NCI-H2171 treated with DMSO at 0.1 percent for 48 hours (cell line): ENCODE data around the gene EIF2D.
"Not testable (repeated sequence)": the region's sequence is repeated elsewhere in the genome, so short reads cannot be mapped to it uniquely, and the experiment has no call there.

Source experiments
- DNase-seq: peaks from one replicate; lab custom pipeline; 2025; lab: John Stamatoyannopoulos, UW

EIF2D gene

DNA sequence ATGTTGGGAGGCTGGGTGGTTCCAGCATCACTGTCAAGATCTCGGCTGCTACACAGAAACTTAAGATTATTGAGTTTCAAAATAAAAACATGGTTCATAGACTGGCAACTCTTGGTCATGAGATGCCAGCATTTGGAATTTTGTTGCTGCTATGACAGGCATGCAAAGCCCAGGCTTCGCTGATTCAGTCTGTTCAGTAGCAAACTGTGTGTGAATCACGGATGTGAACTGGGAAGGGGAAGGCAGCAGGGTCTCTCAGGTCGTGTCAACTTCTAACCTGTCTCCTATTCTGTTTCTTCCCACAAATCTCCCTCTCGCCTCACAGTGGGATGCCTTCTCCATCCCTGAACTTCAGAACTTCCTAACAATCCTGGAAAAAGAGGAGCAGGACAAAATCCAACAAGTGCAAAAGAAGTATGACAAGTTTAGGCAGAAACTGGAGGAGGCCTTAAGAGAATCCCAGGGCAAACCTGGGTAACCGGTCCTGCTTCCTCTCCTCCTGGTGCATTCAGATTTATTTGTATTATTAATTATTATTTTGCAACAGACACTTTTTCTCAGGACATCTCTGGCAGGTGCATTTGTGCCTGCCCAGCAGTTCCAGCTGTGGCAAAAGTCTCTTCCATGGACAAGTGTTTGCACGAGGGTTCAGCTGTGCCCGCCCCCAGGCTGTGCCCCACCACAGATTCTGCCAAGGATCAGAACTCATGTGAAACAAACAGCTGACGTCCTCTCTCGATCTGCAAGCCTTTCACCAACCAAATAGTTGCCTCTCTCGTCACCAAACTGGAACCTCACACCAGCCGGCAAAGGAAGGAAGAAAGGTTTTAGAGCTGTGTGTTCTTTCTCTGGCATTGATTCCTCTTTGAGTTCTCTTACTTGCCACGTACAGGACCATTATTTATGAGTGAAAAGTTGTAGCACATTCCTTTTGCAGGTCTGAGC, 25.5 kb downstream of the EIF2D start:
- DNase-seq: no peak

DNA sequence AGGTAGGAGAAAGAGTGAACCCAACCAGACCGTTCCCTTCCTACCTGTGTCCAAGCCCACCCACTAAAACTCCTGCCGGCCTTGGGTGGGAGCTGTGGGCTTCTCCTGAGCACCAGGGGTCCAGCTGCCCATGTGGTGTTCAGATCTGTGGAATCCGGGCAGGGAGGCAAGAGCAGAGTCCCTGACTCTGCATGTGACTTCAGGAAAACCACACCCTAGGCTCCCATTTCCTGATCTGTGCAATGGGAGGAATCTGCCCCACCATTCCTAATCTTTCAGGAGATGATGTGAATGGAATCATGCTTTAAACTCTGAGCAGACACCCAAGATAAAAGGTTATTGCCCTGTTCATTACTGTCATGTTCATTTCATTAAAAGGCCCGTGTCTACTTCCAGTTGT, 27.6 kb downstream of the EIF2D start:
- DNase-seq: no peak

DNA sequence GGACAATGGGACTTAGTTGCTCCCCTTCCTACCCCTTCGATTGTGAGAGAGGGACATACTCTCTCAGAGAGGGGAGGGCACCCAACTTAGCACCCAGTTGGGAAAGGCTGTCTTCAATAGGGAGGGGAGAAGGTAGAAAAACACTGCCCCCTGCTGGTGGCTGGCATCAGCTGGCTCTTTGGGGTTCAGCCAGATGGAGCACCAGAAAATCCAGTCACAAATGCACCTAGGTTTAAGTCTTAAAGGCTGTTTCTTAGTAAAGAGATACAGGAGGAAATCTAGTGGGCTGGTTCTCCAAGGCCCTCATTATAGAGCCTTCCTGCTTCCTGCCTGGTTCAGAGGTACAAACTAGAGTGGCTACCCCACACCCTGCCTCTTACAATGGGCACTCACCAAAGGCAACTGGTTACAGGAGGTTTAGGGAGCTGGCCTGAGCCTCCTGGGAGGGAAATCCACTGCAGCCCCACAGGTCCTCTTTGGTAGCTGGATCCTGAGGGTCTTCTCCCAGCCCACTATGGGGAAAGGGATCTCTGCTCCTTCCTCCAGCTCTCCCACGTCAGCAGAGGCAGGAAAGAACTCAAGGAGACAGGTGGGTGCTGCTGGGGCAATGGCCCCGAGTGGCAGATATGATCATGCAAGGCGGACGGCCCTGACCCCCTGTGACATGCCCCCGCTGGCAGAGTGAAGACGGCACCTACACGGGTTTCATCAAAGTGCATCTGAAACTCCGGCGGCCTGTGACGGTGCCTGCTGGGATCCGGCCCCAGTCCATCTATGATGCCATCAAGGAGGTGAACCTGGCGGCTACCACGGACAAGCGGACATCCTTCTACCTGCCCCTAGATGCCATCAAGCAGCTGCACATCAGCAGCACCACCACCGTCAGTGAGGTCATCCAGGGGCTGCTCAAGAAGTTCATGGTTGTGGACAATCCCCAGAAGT, 28.3 kb downstream of the EIF2D start:
- DNase-seq: peak; percentile 54

GRCh38 chr1:206582971-206583706, 29.1 kb downstream of the EIF2D start:
- no peak for DNase-seq

DNA sequence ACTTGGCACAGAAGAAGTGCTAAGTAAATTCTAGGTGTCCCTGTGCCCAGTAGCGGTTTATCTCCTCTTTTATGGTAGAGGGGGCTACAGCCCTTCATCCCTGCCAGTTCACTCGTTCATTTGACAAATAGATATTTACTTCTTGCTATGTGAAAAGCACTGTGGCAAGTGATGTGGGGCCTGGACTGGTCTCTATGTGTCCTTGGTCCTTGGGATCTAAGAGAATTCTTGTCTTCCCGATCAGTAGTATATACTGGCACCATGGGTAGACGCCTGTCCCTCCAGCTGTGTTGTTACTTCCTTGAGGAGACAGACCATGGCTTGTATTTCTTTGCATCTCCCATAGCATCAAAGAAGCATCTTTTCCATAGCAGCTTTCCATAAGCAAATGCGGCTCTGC, 29.7 kb downstream of the EIF2D start:
- no peak for DNase-seq

DNA sequence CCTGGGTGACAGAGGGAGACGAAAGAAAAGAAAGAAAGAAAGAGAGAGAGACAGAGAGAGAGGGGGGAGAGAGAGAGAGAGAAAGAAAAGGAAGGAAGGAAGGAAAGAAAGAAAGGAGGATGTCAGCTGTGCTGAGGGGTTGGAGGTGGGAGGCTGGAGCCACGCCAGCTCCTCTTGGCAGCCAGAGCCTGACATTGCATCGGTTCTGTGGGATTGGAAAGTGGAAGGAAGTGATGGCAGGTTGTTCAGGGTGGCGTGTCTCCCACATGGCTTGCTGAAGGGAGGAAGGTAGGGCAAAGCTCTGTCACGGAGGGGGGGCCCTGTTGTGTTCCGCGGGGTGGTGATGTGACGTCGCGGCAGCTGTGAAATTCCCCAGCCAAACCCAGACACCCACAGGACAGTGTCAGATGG, 30.7 kb downstream of the EIF2D start:
- no peak for DNase-seq

DNA sequence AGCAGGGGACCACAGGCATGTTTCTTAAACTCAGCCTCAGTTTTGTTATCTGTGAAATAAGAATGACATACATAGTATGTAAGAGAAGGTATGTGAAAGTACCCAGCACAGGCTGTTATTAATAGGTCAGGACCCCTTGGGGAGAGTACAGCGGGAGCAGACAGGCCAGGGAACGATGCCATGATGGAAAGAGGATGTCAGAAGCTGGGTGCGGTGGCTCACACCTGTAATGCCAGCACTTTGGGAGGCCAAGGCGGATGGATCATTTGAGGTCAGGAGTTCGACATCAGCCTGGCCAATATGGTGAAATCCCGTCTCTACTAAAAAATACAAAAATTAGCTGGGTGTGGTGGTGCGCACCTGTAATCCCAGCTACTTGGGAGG, 31.2 kb downstream of the EIF2D start:
- DNase-seq: not testable (repeated sequence)

- DNase-seq: no peak
Measured at GRCh38 chr1:206580438-206581113, 31.7 kb downstream of the EIF2D start.

DNA sequence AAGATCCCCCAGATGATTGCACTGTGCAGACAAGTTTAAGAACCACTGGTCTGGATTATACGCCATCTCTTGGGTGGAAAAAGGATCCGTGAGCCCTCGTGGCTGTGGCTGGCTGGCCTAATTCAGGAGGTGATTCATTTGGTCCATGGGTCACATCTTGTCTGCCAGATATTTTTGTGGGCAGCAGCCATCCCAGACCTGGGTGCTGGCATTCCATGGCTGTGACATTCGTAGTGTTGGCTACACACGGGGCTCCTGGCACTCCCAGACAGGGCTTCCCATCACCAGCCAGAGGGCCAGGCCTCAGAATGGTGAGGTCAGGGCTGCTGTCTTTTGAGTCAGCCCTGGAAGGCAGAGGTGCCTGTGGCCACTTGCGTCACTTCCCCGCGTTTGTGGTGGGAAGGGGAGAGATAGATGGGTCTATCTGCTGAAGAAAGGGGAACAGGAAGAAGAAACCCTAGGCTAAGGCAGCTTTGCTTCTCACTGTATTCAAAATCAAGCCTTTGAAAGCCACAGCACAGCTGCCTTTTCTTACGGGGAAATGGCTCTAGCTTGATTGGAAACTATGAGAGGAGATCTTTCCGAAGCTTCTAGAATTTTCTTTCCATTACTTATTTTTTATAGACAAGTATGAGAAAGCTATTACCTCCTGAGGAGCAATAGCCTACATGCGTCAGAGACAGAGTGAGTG, 32.4 kb downstream of the EIF2D start:
- DNase-seq: no peak

DNA sequence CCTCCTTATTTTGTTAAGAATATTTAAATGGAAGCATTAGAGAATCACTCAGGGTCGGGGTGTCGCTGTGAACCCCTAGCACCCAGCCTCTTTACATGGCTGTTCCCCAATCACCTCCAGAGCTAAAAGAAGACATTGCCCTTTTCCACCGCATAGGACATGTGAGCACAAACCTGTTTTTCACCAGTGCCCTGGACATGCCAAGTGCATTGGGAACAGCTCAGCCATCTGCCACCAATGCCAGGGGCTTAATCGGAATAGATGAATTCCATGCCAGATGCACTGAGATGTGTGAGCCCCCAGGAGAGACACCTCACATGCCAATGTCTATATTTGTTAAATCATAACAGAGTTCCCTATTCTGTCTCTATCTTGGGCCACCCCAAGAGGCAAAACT, 33.3 kb downstream of the EIF2D start:
- peak; percentile 20 for DNase-seq

DNA sequence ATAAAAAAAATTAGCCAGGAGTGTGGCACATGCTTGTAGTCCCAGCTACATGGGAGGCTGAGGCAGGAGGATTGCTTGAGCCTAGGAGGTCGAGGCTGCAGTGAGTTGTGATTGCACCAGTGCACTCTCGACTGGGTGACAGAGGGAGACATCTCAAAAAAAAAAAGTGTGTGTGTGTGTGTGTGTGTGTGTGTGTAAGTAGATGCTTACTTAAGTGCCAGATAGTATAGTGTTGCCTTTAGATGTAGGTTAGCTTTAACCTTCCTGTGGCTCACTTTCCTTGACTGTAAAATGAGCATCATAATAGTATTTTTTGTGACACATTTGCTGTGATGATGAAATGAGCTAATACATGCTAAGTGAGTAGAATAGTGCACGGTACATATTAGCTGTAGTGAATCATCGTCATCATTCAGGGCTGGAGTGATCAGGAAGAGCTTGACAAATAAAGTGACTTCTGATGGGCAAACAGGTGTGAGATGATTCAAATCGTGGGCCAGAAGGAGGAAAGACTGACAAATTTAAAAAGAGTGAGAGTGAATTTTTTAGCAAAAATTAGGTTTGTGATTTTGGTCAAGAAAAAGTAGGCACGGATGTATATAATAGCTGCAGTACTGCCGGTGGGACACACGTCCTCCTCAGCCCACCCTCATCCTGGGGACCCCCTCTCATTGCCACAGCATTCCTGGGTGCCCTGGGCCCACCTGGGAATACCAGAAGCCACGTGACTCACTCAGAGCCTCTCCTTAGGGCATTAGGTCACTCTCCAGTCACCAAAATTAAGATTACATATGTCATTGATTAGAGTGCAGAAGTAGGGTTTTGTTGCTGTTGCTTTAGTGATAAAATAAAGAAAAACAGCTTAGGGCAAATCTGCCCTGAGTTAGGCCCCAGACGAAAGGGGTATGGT, 33.9 kb downstream of the EIF2D start:
- DNase-seq: no peak

GRCh38 chr1:206577626-206578025, 34.6 kb downstream of the EIF2D start:
- no peak for DNase-seq

DNA sequence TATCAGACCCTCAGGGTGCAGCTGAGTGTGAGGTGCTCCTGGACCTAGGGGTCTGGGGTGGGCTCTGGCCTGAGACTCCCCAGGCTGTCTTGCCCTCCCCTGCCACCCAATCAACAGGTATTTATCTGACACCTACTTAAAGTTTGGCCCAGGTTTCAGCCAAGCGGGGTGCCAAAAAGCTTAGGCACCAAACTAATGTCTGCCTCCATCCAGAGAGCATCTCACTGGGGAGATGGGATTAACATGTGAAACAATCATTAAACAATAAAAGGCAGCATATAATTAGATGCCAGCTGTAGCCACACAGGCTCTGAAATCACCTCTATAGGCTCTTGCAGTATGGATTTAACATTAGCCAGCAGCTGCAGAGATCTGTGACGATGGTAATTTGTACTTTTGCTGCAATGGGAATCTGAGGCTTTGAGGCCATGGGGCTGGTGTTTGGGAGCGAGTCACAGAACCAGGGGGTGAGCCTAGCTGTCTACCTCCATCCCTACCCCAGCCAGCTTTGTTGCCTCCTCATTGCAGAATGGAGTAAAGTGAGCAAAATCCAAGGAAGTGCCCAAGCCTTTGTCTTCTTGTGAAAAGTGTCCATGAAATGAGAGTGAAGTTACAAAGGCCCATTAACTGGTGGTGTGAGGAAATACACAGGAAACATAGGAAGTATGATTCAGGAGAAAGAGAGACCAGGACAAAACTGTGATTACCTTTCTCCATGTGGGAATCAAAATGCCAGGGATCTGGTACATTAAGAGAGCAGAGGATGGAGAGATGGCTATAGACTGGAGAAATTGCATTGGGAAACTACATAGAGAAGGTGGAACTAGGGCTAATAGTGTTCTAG, 36.1 kb downstream of the EIF2D start:
- DNase-seq: no peak

DNA sequence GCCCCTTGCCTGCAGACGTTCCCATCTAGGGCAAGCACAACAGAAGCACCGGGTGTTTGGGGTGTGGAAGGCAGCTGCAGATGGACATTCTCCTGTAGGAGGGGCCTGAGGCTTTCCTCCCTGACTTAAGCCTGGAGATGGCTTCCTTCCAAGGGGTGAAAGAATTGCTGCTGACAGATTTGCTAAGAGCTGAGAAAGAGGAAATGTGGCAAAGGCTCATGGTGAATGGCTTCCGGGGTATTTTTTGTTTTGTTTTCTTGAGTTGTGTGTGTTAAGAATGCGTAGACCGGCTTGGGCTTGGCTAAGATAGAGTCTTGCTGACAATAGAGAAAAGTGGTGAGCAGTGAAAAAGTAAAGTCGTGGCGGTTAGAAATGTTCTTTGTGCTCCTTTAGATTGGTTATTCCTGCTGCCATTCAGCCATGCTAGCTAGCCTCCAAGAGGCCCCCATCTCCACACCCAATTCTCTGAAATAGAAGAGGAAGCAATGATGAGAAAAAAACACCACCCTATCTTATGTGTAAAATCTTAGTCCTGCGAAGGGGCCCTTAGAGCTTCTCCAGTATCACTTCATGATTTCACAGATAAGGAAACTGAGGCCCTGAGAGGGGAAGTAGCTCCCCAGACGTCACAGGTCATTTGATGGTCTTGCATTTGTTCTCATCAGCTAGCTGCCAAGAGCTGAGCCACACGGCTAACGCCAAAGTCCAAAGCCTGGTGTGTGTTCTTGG, 36.9 kb downstream of the EIF2D start:
- no peak for DNase-seq

- no peak for DNase-seq
Measured at GRCh38 chr1:206573762-206574161, 38.5 kb downstream of the EIF2D start.

DNA sequence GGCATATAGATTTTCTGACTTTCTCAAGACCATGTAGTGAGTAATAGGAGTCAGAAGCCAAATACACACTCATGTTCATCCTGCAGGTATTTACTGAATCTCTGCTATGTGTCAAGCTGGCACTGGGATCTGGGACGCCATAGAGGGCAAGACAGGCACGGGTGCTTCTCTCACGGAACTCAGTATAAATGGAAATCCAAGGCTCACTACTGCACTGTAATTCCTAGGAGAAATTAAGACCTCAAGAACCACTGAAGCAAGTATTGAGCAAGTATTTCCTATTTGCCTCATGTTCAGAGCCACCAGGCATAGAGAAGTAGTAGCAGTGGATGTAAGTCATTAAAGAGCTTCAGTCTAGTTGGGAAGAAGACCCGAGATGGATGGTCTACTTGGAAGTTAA, 38.9 kb downstream of the EIF2D start:
- DNase-seq: no peak

GRCh38 chr1:206572835-206573234, 39.4 kb downstream of the EIF2D start:
- no peak for DNase-seq

DNA sequence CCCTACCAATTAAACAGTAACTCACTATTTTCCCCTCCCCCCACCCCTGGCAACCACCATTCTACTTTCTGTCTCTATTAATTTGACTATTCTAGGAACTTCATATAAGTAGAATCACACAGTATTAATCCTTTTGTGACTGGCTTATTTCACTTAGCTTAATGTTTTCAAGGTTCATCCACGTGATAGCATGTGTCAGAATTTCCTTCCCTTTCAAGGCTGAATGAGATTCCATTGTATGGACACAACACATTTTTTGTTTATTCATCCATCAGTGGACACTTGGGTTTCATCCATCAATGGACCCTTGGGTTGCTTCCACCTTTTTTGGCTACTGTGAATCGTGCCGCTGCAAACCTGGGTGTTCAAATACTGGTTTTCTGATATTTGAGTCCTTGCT, 41.7 kb downstream of the EIF2D start:
- no peak for DNase-seq
